ENCODE results near the gene TFDP2.
"Not testable (repeated sequence)": the region's sequence is repeated elsewhere in the genome, so short reads cannot be mapped to it uniquely, and the experiment has no call there.

The TFDP2 gene

DNA sequence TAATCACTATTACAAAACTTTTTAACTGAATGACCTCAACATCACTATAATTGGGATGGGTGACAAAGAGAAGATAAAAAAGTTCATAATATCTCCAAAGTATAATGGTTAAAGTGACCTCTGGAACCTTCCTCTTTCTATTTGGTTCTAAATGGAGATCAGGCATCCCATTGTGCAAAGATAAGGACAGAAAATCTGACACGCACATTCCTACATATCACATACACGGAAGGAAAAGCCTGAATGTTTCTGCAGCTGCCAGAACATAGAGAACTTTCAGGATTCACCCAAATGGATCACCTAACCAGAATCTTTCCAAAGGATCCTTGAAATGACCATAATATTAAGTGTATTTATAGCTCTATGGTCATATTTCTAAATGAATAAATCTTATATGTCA, 128.2 kb downstream of the TFDP2 start:
- DNase-seq (ENCODE audit: low spot score), result no peak

DNA sequence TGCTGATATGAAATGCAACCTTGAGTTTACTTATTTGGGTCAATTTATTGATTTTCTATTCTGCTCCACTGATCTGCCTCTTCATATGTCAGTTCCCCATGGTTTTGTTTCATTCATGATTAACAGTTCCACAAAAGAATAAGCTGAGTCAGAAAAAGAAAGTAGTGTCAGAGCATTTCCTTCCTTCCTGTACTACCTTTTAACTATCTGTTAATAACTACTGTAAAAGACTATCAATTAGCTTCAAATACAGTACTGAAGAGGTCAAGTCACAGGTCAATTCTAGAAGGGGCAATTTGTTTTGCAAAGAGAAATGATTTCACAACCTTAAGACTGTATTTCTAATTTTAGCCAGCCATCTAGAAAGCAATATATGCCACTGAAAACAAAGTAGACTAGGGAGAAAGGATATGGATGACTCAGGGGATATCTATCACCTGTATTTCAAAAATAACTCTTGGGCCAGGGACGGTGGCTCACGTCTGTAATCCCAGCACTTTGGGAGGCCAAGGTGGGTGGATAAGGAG, 129.5 kb downstream of the TFDP2 start:
- no peak for DNase-seq (ENCODE audit: low spot score)

DNA sequence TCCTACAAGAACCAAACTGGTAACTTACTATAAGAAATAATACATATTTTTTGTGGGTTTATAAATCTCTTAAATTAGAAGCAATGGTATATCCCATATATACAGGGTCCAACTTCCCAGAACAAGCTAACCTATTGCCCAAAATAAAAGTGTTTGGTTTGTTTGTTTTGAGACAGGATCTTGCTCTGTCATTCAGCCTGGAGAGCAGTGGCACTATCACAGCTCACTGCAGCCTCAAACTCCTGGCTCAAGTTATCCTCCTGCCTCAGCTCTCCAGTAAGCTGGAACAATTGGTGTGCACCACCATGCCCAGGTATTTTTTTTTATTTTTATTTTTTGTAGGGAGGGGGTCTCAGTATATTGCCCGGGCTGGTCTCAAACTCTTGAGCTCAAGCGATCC, 135.4 kb downstream of the TFDP2 start:
- DNase-seq (ENCODE audit: low spot score), result no peak

DNA sequence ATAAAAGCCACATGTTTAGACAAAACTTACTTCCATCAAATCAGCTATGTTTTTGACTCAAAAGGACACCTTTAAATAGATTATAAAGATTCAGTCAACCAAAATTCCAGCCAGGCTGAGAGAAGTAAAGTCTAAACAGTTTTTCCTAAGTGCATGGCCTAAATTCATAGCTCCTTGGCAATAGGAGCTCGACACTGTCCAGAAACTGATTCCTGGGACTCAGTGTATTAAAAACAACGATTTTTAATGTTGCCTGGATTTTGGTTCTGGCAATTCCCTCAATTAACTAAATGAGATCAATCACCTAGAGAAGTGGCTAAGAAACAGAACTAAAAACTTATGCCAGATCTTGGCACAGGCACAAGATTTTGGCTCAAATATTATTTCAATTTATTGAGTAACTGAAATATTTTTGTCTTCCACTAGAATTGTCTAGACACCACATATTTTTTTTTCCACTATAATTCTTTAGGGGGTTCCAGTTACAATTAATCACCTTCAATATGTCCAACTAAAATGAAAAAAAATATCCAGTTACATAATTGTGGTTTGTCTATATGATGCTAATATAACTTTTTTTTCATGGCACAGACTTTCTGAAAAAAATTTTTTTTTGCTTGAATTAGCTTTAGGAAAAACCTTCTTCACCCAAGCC, 135.9 kb downstream of the TFDP2 start:
- DNase-seq (ENCODE audit: low spot score), result no peak

DNA sequence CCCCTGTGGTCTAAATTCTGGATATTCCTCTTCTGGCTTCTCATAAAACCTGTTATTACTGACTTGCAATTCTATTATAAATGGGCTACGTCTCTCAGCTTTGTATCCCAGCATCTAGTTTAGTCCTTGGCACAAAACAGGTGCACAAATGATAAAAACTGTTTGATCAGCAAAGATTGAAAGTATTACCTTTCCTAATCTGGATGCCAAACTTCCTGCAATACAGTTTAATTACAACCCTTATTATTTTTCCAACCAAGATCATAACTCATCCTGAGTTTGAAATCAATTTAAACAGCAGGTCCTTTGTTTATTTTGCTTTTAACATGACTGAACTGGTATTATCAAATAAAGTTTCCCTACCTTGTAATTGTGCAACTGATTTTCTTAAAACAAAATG, 140.3 kb downstream of the TFDP2 start:
- DNase-seq (ENCODE audit: low spot score), result no peak

DNA sequence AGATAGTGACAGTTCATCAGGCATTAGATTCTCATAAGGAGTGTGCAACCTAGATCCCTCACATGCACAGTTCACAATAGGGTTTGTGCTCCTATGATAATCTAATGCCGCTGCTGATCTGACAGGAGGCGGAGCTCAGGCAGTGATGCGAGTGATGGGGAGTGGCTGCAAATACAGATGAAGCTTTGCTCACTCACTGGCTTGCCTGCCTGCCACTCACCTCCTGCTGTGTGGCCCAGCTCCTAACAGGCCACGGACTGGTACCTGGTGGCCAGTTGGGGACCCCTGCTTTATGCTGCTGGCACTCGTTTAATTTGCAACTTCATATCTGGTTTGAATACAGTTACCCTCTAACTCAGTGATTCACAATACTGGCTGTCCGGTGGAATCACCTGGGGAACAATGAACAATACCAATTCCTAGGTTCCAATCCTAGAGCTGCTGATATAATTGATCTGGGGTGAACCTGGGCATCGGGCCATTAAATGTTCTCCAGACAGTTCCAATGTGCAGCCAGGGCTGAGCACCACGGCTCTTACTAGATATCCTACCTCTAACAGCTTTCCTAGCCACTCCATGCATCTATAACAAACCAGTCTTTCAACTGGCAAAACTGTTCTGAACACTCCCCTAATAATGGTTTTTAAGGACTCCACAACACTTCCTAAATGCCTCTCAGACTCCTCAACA, 141.5 kb downstream of the TFDP2 start:
- DNase-seq (ENCODE audit: low spot score), result no peak

DNA sequence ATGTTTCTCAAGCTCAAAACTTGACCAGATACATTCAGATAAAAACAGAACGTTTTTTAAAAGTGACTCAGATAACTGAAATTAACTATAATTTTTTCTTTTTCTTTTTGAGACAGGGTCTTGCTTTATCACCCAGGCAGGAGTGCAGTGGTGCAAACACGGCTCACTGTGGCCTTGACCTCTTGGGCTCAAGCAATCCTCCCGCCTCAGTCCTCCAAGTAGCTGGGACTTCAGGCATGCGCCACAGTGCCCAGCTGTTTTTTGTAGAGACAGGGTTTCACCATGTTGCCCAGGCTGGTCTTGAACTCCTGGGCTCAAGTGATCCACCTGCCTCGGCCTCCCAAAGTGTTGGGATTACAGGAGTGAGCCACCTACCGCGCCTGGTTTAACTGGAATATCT, 144.4 kb downstream of the TFDP2 start:
- not testable (repeated sequence) for DNase-seq (ENCODE audit: low spot score)

DNA sequence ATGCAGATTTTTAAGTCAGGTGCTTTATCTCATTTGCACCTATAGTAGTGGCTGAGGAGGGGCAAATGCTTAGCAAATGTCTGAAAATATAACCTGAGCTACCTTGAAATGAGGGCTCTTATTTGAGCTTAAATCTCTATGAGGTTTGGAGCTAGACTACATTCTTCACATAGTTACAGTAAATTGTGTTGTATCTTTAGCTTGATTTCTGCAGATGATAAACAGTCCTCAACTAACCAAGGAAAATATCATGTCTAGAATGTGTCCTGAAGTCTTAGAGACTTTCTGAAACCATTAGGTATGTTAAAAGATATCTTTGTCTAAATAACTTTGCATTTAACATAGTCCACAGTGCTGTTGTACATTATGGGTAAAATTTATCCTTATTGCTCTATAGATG, 145.3 kb downstream of the TFDP2 start:
- no peak for DNase-seq (ENCODE audit: low spot score)

DNA sequence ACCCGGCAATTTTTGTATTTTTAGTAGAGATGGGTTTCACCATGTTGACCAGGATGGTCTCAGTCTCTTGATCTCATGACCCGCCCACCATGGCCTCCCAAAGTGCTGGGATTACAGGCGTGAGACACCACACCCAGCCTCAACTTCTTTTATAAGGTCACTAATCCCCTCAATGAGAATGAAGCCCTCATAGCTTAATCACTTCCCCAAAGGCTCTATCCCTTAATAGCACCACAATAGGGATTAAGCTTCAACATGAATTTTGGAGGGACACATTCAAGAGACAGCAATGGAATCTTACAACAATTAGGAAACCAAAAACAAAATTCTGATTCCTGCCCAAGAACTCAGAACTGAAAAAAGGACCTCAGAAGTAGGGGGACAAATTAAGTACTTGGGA, 146.1 kb downstream of the TFDP2 start:
- DNase-seq (ENCODE audit: low spot score), result no peak

DNA sequence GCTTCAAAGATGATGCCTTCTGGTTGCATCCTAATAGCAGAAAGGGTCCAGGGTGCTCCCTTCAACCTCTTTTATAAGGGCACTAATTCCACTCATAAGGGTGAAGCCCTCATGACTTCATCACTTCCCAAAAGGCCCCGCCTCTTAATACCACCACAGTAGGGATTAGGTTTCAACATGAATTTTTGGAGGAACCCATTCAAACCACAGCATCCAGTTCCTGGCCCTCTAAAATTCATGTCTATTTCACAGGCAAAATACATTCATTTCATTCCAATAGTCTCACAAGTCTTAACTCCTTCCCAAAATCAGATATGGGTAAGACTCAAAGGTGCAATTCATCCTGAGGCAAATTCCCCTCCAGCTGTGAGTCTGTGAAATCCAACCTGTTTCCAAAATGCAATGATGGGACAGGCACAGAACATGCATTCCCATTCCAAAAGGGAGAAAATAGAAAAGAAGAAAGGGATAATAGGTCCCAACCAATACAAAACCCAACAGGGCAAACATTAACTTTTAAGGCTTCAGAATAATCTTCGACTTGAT, 148.9 kb downstream of the TFDP2 start:
- no peak for DNase-seq (ENCODE audit: low spot score)

DNA sequence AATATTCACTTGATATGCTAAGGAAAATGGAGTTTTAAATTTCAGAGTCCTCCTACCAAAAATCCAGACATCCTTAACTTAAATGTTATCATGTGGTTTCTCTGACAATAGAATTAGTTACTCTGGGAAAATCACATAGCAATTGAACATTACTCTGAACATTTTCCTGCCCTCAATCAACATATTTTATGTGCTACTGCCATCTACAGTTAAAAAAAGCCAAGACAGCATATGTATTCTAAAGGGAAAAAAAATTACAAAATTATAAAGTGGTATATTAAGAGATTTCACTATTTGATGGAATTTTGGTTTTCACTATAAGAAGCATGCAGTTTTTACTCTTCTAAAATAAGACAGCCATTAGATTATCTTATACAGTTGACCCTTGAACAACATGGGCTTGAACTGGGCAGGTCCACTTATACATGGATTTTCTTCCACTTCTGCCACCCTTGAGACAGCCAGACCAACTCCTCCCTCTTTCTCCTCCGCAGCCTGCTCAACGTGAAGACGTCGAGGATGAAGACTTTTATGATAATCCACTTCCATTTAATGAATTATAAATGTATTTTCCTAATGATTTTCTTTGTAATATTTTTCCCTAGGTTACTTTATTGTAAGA, 150.6 kb downstream of the TFDP2 start:
- DNase-seq (ENCODE audit: low spot score), result peak; percentile 16

DNA sequence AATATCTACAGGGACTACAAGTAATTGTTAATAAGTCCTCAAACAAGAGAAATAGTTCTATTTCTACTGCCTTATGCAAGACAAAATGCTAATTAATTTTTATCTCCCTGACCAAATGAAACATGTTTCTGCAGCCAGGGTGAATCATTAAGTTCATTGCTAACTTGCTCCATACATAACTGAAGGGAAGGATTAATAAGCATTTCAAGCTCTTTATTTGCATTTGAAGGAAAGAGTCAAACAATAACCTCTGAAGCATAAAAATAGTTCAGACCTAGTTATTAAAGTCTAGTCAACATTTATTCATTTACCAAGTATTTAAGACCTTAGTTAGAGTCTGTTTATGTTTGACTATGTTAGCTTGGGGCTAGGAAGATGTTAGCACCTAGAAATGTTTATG, 152.9 kb downstream of the TFDP2 start:
- no peak for DNase-seq (ENCODE audit: low spot score)

DNA sequence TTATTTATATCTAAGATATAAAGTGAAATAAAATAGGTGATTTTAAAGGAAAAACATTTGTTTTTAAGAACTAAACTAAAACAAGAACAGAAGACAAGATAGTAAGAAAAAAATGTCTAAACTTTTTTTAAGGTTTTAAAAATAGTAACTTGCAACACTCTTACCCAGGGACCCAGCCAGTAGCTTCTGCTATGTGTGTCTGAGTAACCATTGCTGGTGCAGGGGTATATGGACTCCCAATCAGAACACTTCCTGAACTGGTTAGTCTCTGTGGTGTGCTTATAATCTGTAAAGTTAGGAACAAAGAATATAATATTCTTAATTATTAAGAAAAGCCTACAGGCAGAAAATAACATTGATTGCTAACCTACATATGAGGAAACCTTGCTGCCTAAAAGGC, 154.5 kb downstream of the TFDP2 start:
- no peak for DNase-seq (ENCODE audit: low spot score)

DNA sequence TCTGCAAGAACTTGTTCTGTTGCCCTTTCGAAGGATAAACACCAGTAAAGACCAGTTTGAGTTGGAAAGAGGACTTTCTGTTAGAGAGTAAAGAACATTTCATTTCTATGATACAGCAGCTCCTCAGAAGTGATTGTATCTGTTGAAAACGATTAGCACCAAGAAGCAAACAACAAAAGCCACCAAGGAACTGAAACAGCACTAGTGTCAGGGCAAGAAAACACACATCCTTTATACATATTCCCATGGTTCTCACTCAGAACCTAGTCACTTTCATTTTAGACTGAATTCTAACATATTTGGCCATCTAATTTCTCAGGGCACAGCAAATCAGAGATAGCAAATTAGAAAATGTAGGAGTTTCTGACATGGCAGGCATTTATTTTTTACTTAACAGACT, 156.8 kb downstream of the TFDP2 start:
- DNase-seq (ENCODE audit: low spot score), result no peak

DNA sequence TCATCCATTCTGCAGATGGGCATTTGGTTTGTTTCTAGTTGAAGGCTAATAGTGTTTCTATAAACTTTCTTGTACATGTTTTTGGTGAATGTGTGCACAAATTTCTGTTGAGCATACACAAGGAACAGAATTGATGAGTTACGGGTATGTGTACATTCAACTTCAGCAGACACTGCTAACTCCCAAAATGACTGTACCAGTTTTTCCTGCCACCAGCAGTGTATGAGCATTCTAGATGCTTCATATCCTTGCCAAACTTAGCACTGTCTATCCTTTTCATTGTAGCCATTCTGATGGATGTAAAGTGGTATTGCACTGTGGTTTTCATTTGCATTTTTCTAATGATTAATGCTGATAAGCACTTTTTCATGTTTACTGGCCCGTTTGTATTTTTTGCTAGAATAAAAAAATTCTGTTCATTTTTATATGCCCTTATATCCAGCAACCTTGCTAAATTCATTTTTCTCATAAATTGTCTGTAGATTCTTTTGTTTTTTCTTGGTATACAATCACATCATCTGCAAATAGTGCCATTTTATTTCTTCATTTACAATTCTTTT, 162.7 kb downstream of the TFDP2 start:
- no peak for DNase-seq (ENCODE audit: low spot score)

DNA sequence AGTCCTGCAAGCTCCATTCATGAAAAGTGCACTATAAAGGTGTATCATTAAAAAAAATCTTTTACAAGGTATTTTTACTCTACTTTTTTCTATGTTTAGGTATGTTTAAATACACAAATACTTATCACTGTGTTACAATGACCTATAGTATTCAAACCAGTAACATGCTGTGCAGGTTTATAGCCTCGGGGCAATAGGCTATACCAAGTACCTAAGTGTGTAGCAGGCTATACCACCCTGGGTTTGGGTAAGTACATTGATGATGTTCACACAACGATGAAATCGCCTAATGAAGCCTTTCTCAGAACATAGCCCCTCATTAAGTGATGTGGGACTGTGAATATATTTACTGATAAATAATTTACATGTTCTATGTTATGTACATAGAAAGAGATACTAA, 168.3 kb downstream of the TFDP2 start:
- no peak for DNase-seq (ENCODE audit: low spot score)

DNA sequence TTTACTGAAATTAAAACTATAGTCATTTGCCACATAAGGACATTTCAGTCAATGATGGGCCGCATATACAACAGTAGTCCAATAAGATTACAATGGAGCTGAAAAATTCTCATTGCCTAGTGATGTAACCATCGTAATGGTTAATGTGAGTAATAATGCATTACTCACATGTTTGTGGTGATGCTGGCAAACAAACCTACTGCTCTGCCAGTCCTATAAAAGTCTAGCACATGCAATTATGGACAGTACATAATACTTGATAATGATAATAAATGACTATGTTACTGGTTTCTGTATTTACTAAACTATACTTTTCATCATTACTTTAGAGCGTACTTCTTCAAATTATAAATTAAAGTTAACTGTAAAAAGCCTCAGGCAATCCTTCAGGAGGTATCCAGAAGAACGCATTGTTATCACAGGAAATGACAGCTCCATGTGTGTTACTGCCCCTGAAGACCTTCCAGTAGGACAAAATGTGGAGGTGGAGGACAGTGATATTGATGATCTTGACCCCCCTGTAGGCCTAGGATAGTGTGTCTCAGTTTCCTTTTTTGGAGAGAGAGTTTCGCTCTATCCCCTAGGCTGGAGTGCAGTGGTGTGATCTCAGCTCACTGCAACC, 170.2 kb downstream of the TFDP2 start:
- DNase-seq (ENCODE audit: low spot score), result no peak

DNA sequence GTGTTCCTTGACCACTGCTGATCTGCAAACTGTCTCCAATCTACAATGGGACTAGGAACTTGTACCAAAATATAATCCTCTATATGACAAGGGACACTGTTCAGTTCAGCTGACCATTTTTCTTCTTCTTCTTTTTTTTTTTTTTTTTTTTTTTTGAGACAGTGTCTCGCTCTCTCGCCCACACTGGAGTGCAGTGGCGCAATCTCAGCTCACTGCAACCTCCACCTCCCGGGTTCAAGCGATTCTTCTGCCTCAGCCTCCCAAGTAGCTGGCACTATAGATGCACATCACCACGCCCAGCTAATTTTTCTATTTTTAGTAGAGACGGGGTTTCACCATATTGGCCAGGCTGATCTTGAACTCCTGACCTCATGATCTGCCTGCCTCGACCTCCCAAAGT, 174.6 kb downstream of the TFDP2 start:
- not testable (repeated sequence) for DNase-seq (ENCODE audit: low spot score)

DNA sequence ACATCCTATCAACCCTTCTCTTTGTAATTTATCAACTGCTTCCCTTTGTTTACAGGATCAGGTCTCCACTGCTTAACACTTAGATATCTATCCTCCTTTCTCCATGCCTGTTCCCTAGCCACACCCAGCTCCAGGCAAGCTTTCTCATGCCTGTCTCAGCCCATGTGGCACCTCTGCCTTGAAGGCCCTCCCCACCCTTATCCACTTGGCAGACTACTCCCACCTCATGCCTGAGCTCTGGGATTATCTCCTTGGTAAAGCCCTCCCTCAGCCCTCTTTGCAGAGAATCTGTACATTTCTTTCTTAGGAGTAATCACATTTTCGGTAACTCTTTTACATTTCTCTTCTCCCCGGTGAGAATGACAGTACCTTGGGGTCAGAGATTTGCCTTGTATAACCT, 176.9 kb downstream of the TFDP2 start:
- DNase-seq (ENCODE audit: low spot score), result no peak

DNA sequence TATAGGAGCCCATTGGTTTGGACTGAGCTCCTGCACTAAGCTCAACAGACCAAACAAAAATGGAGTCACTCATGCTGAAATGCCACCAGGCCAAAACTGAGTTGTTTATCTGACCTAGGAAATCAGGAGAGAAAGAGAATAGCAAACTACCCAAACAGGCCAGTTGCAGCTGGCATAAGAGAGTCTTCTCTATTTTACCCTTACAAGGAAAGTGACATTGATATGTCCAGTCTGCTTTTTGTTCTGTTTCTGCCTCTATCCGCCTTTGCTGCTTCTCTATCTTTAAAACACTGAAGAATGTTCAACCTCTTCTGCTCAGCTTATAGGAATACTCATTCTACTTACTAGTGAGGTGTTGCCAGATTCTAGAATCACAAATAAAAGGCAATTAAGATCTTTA, 177.8 kb downstream of the TFDP2 start:
- DNase-seq (ENCODE audit: low spot score), result no peak

DNA sequence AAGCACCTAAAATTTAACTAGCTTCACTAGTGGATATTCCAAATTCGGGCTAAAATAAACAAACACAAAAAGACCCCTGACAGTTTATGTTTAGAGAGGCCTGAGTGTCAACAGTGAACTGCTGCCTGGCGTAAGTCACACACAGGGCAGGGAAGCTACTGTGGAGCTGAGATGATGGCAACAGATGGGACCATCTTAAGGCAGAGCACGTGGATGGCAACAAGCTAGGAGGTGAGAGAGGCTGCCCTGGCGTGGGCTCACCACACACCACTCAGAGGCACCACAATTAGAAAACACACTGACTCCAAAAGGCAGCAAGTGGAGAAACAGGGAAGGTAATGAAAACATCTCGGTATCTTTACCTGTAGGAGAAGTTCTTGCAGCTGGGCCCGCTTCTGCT, 179.6 kb downstream of the TFDP2 start:
- no peak for DNase-seq (ENCODE audit: low spot score)

DNA sequence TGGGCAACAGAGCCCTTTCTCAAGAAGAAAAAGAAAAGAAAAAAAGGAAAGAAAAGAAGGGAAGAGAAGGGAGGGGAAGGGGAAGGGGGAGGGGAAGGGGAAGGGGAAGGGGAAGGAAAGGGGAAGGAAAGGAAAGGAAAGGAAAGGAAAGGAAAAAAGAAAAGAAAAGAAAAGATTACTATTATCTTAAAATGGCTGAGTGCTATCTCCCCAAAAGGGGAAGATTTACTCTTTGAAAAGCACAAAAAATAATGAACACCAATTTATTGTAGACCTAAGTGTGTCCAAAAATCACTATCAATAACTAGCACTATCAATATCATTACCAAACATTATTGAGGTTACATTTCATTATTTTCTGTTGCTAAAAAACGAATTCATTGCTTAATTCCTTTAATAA, 183.9 kb downstream of the TFDP2 start:
- DNase-seq (ENCODE audit: low spot score), result no peak

All from hepatic stellate cell (primary cell).